Amniotic epithelial cell (primary cell): ENCODE measurements around the gene THBS2.
"Not testable (repeated sequence)": the region's sequence is repeated elsewhere in the genome, so short reads cannot be mapped to it uniquely, and the experiment has no call there.

ENCODE experiments used
- DNase-seq: peaks from one replicate; pipeline ENCODE4 v3.0.0-alpha.2; 2010; ENCODE audit warnings: low read depth

THBS2 gene

DNA sequence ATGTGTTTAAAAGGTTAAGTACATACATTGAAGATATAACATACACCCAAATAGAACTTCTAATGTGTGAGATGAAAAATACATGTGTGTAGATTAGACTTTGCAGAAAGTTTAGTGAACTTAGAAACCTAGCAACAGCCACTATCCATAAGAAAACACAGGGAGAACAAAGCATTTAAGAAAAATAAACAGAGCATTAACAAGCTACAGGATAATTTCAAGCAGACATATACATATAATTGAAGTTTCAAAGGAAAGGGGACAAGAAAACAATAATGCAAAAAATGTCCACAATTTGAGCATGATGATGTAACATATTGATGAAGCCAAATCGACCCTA is 18.2 kb upstream of the THBS2 start:
- no peak for DNase-seq

DNA sequence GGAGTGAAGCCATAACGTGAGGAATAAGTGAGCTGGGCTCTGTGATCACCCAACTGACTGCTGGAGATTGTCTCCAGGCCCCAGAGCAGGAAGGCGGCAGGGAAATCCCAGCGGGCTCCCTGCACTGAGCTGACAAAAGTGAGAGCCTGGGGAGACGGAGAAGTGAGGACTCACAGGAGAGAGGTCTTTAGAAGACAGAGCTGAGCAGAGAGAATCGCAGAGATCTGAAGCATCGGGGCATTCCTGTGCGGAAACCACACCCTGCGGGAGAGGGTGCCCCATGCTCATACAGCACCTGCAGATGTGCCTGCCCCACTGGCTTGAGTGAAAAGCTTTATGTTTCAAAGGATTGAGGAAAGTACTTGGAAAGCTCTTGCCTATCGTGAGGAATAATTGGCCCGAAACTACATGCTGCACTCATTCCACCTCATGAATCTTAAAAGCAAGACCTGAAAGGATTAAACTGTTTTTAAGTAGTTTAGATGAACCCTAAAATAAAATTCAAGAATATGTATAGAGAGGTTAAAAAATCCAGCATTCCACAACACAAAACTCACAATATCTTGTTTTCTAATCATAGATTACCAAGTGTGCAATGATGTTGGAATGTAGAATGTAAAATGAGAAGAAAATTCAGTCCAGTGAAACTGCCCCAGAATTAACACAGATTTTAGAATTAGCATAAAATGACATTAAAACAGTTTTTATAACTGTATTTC is 17.7 kb upstream of the THBS2 start:
- no peak for DNase-seq

GRCh38 chr6:169270077-169270380 is 16.4 kb upstream of the THBS2 start:
- DNase-seq: not testable (repeated sequence)

GRCh38 chr6:169269180-169270076 is 15.8 kb upstream of the THBS2 start:
- peak; percentile 96 for DNase-seq

- DNase-seq: no peak
Measured at GRCh38 chr6:169268276-169268675, 14.6 kb upstream of the THBS2 start.

DNA sequence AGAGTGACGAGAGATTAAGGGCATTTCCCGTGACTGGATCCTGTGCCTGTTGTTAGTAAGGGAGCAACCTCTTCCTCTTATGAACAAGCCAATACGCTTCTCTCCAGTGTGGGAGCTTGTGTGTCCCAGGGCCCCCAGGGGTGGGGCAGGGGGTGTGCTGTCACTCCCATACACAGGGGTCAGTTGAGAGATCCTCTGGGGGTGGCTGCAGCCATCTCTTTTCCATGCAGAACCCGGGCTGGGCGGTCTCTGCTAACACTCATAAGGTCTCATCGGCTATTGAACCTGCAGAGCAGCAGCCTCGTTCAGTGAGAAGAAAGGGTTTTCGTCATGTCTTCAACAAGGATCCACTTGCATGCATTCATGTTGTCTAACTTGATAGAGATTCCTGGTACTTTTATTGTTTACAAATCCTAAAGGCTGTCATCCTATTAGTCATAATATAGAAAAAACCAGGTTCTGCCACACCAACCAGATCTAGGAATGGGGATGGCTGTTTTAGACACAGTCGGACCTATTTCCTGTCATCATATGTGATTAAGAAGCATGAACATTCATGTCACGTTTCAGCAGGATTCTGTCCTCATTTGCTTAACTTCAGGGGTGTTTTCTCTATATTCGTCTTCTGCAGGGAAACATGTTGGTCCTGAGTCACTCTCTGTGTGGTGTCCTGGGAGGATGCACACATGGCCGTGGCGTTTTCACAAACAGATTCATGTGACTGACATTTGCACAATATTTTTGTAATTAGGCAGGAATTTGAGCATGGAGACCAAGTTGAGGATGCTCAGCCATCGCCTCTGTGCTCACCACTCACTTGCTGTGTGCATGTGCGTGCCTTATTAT is 13.3 kb upstream of the THBS2 start:
- DNase-seq: peak; percentile 41

DNA sequence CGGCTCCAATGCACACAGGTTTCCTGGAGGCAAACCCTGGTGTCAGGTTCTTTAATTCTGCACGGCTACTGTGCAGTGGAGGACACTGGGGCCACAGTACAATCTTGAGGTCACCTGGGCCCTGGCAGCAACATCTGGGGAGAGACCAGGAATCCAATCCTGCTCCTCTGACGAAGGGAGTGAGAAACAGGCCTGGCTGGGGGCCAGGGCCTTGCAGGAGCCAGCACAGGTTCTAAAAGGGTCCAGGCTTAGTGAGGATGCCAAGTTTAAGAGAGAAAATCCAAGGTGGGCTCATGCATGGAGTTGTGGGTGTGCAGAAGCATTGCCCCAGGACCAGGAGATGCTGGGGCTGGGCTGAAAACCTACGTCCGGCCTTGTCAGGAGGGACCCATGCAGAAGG is 12.6 kb upstream of the THBS2 start:
- DNase-seq: no peak

DNA sequence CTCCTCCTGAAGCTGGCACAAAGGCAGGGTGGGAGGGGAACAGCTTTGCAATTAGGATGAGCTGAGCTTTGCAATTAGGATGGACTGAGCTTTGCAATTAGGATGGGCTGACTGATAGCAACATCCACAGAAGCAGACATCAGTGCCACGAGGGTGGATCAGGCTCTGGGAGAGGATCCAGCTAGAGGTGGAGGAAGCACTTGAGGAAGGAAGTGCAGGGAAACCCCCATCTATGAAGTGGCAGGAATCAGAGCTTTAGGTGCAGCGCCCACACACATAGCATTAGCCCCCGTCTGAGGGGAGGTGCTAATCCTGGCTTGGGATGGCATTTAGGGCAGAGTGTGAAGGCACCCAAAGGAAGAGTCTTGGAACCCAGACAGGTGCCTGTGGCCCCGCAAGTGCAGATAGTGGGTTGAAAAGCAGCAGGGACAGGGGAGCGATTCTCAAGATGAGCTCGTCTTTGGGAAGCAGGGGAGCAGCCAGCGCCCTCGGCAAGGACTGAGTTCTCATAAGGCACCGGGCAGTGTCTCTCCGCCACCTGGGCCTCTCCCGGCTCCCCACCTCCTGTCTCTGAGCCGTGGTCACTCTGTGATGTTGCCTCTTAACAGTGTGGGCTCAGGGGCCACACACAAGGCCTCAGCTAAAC is 12.0 kb upstream of the THBS2 start:
- DNase-seq: no peak

DNA sequence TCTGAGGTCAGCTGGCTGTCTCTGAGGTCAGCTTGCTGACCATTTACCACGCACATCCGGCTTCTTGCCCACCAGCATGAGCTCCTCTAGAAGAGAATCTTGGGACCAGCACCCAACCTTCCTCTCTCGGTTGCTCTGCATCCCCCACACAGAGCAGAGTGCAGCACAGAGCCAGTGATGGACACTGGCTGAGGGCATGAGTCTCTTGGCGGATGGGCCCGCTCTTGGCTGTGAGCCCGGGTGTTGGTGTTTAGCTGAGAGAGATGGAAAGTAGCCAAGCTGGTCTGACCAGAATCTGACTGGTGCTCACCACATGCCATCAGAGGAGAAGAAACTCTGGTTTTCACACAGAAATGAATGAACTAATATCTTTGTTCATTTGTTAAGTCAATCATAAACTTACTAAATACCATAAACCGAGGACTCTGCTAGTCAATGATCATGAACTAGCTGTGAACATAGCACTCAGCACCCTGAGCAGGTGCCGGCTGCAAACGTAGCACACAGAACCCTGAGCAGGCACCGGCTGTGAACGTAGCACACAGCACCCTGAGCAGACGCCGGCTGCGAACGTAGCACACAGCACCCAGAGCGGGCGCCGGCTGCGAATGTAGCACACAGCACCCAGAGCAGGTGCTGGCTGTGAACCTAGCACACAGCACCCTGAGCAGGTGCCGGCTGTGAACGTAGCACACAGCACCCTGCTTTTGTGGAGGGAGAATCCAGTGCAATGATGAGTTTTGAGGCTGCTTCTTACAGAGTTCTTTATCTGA is 10.4 kb upstream of the THBS2 start:
- peak; percentile 80 for DNase-seq

GRCh38 chr6:169263374-169263773 is 9.7 kb upstream of the THBS2 start:
- no peak for DNase-seq

DNA sequence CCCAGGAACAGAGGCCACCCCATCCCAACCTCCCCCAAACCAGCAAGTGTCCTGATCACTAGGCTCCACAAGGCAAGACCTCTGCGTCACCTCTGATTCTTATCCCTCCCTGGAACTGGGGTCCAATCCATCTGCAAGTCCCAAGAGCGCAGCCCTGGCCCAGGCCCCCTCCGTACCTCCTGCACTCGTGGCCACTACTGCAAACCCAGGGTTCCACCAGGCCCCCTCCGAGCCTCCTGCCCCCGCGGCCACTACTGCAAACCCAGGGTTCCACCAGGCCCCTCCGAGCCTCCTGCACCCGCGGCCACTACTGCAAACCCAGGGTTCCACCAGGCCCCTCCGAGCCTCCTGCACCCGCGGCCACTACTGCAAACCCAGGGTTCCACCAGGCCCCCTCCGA is 9.0 kb upstream of the THBS2 start:
- not testable (repeated sequence) for DNase-seq

GRCh38 chr6:169256518-169256917 is 2.9 kb upstream of the THBS2 start:
- DNase-seq: no peak

- DNase-seq: no peak
Measured at GRCh38 chr6:169256061-169256460, 2.4 kb upstream of the THBS2 start.

DNA sequence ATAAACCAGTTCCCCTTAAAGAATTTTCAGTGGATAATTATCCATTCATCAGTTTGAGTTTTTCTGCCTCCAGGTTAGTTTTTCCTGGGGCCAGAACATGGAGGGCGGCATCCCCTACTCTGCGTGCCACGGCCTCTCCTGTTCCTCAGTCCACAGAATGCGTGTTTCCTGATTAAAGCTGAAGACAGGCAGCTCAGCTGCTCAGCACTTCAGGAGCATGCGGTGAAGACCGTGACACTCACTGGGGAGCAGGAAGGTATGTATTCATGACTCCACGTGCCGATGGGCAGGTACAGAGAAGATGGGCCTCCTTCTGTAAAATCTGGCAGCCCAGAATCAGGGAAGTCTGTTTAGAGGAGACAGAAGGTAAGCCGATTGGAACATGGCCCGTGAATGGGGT is 2.0 kb upstream of the THBS2 start:
- DNase-seq: no peak

GRCh38 chr6:169254456-169255316 is 1.0 kb upstream of the THBS2 start:
- no peak for DNase-seq

GRCh38 chr6:169252505-169253189 is 999 bp downstream of the THBS2 start:
- no peak for DNase-seq

DNA sequence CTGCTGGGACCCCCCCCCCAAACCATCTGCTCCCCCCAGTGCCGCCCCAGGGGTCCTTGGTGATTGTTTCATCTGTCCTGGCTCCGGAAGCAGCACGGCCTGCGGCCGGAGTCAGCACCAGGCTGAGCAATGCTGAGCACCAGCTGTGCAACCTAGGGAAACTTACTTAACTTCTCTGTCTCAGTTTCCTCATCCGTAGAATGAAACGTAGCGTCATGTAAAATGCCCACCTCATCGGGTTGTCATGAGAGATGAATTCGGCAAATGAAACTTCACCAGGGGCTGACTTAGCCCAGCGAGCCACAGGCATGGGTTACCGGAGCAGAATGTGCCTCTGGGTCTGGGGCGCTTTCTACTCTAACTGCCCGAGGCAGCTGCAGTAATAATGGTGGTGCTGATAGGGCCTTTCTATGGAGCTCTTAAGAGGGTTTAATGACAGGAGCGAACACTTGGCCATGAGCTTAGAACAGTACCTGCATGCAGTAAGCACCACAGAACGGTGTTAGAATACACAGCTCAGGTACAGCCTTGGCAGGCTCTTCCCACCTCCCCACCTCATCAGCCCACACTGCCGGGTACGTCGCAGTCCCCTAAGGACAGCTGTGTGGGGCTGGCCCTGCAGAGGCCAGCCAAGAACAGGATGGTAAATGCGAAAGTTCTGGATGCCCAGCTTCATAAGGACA is 1.7 kb downstream of the THBS2 start:
- no peak for DNase-seq

DNA sequence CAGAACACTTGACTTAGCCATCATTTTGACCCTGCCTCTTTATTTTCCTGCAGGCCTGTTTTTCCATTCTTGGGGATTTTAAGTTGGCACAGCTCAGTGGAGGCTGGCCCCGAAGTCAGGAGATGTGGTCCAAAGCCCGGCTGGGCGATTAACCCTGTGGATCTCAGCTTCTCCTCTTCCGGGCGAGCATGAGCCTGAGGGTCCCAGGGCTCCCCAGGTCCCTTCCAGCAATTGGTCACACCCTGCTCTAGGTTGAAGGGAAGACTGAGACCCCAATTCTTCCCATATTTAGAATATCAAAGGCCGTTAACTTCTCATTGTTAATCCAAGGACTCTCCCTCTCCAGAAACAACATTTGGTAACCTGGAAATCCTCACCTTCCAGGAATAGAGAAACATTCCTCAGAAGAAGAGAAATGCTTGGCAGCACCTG is 2.3 kb downstream of the THBS2 start:
- DNase-seq: no peak

DNA sequence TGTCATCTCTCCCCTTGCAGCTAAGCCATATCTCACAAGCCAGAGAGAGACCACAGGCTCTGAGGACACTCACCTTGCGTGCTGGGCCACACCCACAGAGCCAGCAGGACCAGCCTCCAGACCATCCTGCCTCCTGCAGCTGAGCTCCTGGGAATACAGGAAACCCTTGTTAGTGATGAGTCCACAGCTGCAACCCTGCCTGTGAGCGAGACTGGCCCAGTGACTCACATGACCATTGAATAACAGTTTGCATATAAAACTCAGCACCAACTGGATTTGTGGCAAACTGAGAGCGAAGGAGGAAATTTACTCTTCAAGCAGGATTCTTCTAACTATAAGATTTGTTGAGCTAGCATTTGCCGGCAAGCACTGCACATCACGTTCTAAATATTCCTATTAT is 3.0 kb downstream of the THBS2 start:
- DNase-seq: peak; percentile 87
